ENCODE data around the gene FOXRED1. TPM values are rescaled to one million over a fixed set of nuclear protein-coding genes. Genes with fewer than 3 reads are reported as not detected.
"Not testable (repeated sequence)": the region's sequence is repeated elsewhere in the genome, so short reads cannot be mapped to it uniquely, and the experiment has no call there.

Gene FOXRED1
- 29.1 TPM for total RNA-seq
- long read RNA-seq, transcript FOXRED1-201 (11 exons, 1,970 nt): major isoform, 59 of 73 reads
- long read RNA-seq, partial matches to known transcripts: 4 of 73 reads
- long read RNA-seq, other reads (novel, unspliced or antisense): 9 of 73 reads

DNA sequence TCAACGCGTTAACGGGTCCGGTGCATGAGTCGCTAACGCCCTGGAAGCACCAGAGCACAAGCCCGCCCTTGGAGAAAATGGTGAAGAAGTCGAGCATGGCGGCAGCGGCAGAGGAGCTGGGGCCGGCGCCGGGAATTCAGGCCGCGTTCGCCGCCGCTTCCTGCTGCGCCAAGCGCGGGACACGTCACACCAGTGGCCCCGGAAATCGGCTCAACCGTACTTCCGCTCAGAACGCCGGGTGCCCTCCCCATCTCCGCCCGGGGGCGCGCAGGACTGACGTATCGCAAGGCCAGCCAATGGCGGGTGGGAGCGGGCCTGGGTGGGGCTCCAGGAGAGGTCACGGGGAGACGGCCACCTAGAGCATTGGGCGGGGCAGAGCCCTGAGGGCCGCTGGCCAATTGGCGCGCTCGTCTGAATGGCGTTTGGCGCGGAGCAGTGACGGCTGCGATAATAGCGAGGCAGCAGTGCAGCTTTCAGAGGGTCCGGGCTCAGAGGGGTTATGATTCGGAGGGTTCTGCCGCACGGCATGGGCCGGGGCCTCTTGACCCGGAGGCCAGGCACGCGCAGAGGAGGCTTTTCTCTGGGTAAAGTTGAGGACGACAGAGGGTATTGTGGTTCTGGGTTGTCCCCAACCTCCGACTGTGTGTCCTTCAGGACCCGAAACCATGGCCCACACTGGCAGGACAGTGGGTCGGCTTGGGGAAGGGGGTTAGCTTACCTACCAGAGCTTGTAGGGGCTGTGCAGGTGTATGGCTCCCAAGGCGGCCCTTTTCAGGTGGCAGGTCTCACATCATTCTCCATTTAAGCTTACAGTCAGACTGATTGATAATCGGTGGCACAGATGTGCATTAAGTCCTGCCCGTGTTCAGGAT lies at the start of gene FOXRED1, which contains the start of gene SRPRA:
FOXRED1 (plus strand) TSS at position 447 of the 872 bp plus-strand sequence; CDS start at position 500, 53 bp downstream.
SRPRA (minus strand) TSS at position 188 of the 872 bp plus-strand sequence; CDS start at position 97, 91 bp downstream.
- intact Hi-C loops (cut with micrococcal nuclease): loop anchor here (10.0 kb wide), 1 partner anchor 54 kb away; the partner anchor contains the start of genes FAM118B and RPUSD4
- ATAC-seq (peak; percentile 99), DNase-seq (peak; percentile 100)

DNA sequence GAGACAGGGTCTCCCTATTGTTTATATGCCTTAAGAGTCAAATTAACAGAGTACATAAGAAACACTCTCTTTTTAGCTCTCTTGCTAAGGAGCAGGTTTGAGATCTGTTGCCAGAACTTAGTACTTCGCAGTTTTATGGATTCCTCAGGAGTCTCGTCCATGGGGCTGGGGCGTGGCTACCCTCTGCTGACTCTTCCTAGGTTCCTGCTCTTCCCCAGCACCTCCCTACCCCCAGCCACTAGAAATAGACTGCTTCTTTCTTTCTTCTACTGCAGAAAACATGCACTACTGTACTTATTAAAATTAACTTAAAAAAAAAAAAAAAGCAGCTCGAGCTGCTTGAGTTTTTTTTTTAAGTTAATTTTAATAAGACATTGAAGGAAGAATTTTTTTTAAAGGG lies 49.4 kb upstream of the FOXRED1 start:
- ATAC-seq: peak; percentile 23
- intact Hi-C loops (cut with micrococcal nuclease): loop anchor here (10.0 kb wide), 1 partner anchor 45 kb away; the partner anchor contains the start of genes FOXRED1 and SRPRA
- DNase-seq: no peak

GRCh38 chr11:126224647-126225294 lies 44.2 kb upstream of the FOXRED1 start:
- ATAC-seq (no peak), DNase-seq (no peak)
- intact Hi-C loops (cut with micrococcal nuclease): no loop called here

DNA sequence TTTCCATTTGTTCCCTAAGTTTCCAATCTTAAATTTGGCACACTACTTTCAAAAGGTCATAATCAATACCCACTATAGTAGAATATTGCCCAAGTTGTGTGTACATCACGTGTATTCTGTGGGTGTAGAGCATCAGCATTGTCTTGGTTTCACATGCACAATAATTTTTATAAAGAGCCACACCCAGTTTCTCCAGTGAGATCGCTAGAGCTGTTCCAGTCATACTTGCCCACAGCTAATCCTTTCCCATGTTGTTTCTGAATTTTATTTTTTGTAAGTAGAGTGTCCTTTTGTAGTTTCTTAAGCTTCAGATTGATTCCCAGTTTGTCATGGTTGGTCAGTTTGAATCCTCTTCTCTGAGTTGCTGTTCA lies 43.7 kb upstream of the FOXRED1 start:
- intact Hi-C loops (cut with micrococcal nuclease): no loop called here
- no peak for ATAC-seq
- no peak for DNase-seq

DNA sequence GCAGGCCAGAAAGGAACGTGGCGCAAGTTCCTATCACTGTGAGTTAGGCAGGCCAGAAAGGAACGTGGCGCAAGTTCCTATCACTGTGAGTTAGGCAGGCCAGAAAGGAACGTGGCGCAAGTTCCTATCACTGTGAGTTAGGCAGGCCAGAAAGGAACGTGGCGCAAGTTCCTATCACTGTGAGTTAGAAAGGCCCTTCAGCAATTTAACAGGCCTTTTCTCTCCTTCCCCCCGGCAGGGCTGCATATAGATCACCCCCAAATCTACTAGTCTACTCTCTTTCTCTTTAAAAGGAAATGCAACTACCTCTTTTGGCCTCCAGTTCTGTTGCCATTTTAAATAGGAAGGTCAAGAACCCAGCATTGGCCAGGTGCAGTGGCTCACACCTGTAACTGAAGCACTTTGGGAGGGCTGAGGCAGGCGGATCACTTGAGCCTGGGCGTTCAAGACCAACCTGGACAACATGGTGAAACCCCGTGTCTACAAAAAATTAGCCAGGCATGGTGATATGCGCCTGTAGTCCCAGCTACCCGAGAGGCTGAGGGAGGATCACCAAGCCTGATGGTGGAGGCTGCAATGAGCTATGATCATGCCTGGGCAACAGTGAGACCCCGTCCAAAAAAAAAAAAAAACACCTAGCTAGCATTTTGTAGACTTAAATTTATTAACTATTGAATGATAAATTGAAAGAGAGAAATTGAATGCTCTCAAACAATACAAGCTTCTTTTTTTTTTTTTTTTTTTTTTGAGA lies 42.4 kb upstream of the FOXRED1 start:
- DNase-seq: no peak
- intact Hi-C loops (cut with micrococcal nuclease): no loop called here
- no peak for ATAC-seq

DNA sequence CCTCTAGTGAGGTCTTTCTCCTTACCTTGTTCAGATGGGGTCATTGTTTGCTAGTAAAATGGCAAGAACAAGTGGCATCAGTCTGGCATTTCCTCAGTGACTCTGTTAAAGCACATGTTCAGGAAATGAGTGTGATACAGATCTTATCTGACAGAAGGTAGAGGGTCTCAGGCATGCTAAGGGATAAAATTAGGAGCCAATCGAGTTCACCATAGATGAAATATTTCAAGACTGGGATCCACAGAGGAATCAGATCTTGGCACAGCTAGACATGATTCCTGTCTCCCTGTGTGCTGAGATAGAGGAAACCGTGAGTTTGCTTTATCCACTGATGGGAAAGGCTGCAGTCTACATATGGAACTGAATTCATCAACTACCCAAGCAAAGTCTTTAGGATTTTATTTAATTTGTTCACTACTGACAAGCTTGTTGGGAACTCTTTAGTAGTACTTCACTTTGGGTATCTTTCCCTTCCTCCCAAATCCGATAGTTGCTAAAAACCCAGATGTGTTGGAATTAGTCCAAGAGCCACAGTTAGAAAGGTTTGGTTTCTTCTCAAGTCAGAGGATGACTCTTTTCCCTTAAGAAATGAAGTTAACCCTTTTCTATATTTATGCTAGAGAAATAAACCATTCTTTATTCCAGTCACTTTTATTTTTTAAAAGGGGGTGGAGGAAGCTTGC lies 39.0 kb upstream of the FOXRED1 start:
- intact Hi-C loops (cut with micrococcal nuclease): no loop called here
- ATAC-seq (peak; percentile 45), DNase-seq (no peak)

DNA sequence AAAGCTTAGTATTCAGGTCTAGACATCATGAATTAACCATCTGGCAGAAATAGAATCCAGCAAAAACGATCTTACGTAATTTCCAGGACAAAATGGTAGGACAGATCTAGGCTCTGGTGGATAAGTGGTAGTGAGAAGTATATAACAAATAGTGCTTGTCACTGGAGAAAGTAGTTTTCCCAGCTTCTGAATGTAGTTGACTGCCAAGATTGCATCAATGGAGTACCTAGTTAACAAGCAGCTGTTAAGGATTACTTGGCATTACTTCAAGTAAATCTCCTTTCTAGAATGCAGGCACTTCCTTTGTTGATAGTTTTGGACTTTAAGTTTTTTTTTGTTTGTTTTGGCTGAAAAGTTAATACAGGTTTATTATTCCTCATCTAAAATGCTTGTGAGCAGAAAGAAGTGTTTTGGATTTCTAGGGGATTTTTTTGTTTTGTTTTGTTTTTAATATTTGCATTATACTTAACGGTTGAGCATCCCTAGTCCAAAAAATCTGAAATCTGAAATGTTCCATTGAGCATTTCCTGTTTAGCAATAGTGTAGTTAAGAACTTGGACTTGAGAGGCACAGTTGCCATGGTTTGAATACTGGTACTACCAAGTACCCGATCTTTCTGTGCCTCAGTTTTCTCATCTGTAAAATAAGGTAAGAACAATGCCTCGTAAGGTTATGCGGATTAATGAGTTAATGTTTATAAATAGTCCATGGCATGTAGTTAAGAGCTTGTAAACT lies 37.1 kb upstream of the FOXRED1 start:
- intact Hi-C loops (cut with micrococcal nuclease): no loop called here
- no peak for DNase-seq
- peak; percentile 74 for ATAC-seq

DNA sequence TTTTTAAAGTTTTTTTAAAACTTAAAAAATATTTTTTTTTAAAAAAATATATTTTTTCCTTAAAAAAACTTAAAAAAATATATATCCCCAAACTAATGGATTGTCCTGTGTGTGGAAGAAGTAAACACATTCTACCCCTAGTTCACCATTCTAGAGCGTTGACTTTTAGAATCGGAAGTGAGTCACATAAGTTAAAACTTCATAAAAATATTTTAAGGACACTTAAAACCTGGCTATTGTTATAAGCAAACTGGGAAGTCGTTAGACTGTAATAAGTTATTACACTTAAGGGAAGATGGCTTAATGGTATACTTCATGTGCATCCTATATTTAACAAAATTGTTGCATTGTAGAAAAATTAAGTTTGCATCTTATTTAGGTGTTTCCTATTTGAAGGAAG lies 36.3 kb upstream of the FOXRED1 start:
- DNase-seq (no peak), ATAC-seq (no peak)
- intact Hi-C loops (cut with micrococcal nuclease): no loop called here

DNA sequence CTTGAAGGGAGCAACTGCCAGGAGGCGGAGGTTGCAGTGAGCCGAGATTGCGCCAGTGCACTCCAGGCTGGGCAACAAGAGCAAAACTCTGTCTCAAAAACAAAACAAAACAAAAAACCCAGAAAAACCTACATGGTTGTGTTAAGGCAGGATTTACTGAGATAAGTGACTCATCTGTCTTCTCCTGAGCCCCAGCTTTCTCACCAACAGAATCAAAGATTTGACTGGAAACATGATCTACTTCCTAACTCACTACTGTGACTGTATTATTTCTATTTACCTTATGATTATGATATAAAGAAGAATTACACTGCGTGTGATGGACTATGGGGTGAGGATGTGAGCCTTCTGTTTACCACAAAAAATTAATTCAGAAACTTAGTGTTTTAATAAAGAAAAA lies 35.6 kb upstream of the FOXRED1 start:
- intact Hi-C loops (cut with micrococcal nuclease): no loop called here
- ATAC-seq (no peak), DNase-seq (no peak)

- intact Hi-C loops (cut with micrococcal nuclease): no loop called here
- no peak for DNase-seq
- no peak for ATAC-seq
These were observed 22.3 kb upstream of the FOXRED1 start for GRCh38 chr11:126246636-126247035.

GRCh38 chr11:126253265-126253664 lies 15.7 kb upstream of the FOXRED1 start:
- no peak for ATAC-seq

GRCh38 chr11:126254819-126255218 lies 14.1 kb upstream of the FOXRED1 start:
- ATAC-seq (no peak), DNase-seq (no peak)
- intact Hi-C loops (cut with micrococcal nuclease): no loop called here

More at GRCh38 chr11:126253265-126253664, 15.7 kb upstream of the FOXRED1 start:
- intact Hi-C loops (cut with micrococcal nuclease): no loop called here
- no peak for DNase-seq

GRCh38 chr11:126255507-126255906 lies 13.4 kb upstream of the FOXRED1 start:
- ATAC-seq; DNase-seq; intact Hi-C loops (cut with micrococcal nuclease): not testable (repeated sequence)

GRCh38 chr11:126256216-126256615 lies 12.7 kb upstream of the FOXRED1 start:
- ATAC-seq (no peak), DNase-seq (no peak)
- intact Hi-C loops (cut with micrococcal nuclease): no loop called here

- DNase-seq (no peak), ATAC-seq (no peak)
- intact Hi-C loops (cut with micrococcal nuclease): no loop called here
These were observed 11.8 kb upstream of the FOXRED1 start for GRCh38 chr11:126257144-126257543.

- no peak for DNase-seq
- intact Hi-C loops (cut with micrococcal nuclease): no loop called here
- no peak for ATAC-seq
These were observed 11.2 kb upstream of the FOXRED1 start for GRCh38 chr11:126257764-126258163.

GRCh38 chr11:126262216-126262615 lies 6.7 kb upstream of the FOXRED1 start:
- no peak for ATAC-seq
- intact Hi-C loops (cut with micrococcal nuclease): loop anchor here (10.0 kb wide), 1 partner anchor 47 kb away; the partner anchor contains the start of genes FAM118B and RPUSD4
- DNase-seq: no peak

DNA sequence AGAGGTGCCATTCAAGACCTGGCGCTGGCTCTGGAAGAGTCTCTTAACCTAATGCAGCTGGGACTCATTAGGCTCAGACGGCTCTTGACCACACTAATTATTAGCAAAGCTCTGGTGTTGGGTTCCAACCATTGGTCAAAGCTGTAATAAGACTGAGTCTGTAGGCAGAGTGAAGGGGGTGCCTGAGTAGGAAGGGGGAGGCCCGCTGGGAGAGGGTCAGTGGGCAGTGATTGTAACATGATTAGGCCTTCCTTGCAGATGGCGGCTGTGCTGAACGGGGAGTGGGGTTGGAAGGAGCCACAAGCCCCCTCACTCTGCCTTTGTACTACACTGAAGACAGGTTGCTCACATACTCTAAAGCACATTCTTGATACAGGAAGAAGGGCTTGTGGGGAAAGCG lies 5.5 kb upstream of the FOXRED1 start:
- DNase-seq (no peak), ATAC-seq (no peak)
- intact Hi-C loops (cut with micrococcal nuclease): loop anchor here (10.0 kb wide), 1 partner anchor 49 kb away; the partner anchor contains the start of genes FAM118B and RPUSD4
